Activated CD8-positive, alpha-beta T cell treated with anti-CD3 and anti-CD28 coated beads for 36 hours (primary cell): ENCODE measurements around the gene NDUFB7. TPM values are rescaled to one million over a fixed set of nuclear protein-coding genes. Genes with fewer than 3 reads are reported as not detected.
A peak's percentile ranks its signal among the peaks of the same experiment; 100 is the strongest.

Source experiments
- ATAC-seq: fragments of 200-7000 bp; cut with Tn5 transposase; one replicate; pipeline ENCODE4 v1.10.0; 2021; ENCODE audit warnings: mild to moderate bottlenecking, moderate library complexity
- CTCF ChIA-PET: fragments of 350-600 bp; sonication (Branson Sonifier 250); formaldehyde crosslinking; loops from one replicate; lab custom pipeline; 2021; ENCODE audit warnings: antibody characterized with exemption; lab: Charles Lee
- POLR2A ChIA-PET: fragments of 350-600 bp; sonication (Branson Sonifier 250); formaldehyde crosslinking; loops from one replicate; lab custom pipeline; 2021; ENCODE audit warnings: antibody characterized with exemption; lab: Charles Lee
- DNase-seq: peaks from one replicate; pipeline ENCODE4 v3.0.0-alpha.2; 2020
- H3K27ac Mint-ChIP-seq: one replicate; pipeline ENCODE4 v1.8.0; 2021; ENCODE audit warnings: mild to moderate bottlenecking, mixed read lengths
- H3K27me3 Mint-ChIP-seq: one replicate; pipeline ENCODE4 v1.8.0; 2021; ENCODE audit warnings: mixed read lengths
- H3K36me3 Mint-ChIP-seq: one replicate; pipeline ENCODE4 v1.8.0; 2021; ENCODE audit warnings: low read depth, mixed read lengths
- H3K4me1 Mint-ChIP-seq: one replicate; pipeline ENCODE4 v1.8.0; 2021; ENCODE audit warnings: low read depth, mixed read lengths
- H3K4me3 Mint-ChIP-seq: one replicate; pipeline ENCODE4 v1.8.0; 2021; ENCODE audit warnings: mild to moderate bottlenecking, moderate library complexity, mixed read lengths
- H3K9me3 Mint-ChIP-seq: one replicate; pipeline ENCODE4 v1.8.0; 2021; ENCODE audit warnings: mixed read lengths
- CTCF ChIP-seq: fragments of 200-600 bp; IDR thresholded peaks from one replicate; pipeline ENCODE4 v1.8.0; 2022; ENCODE audit warnings: antibody characterized with exemption, mild to moderate bottlenecking
- intact Hi-C: fragments of 100-400 bp; cut with micrococcal nuclease; formaldehyde crosslinking; loops from one replicate; pipeline ENCODE4 v1.10.0; 2022
- total RNA-seq, 2 experiments: library from RNA; stranded (reverse); gene quantifications; one replicate each; pipeline ENCODE4 v1.2.3, GENCODE V29; 2021

Gene NDUFB7
- total RNA-seq, 2 experiments from 2014 or later: 123 to 135 TPM

- Mint-ChIP-seq H3K27me3 (no peaks in the 10 kb centered on the region), H3K36me3 (peaks cover 10% of the 10 kb centered on the region), H3K9me3 (no peaks in the 10 kb centered on the region), H3K4me3 (no peak overlapping the region), H3K4me1 (peaks cover 29% of the 10 kb centered on the region), H3K27ac (peak overlapping the region; percentile 11)
- intact Hi-C loops: no loop called here
- no peak for TF ChIP-seq CTCF
- DNase-seq (no peak), ATAC-seq (no peak)
- CTCF ChIA-PET: interaction anchor here (2.0 kb wide), 1 partner anchor 11 kb away, joined by 7 read pairs; no protein-coding TSS in a partner anchor
- POLR2A ChIA-PET: no interaction called here
Measured at GRCh38 chr19:14562660-14563589, 8.9 kb downstream of the NDUFB7 start.

- ATAC-seq: no peak
- H3K4me1 Mint-ChIP-seq: peaks cover 21% of the 10 kb centered on the region
- H3K27me3 Mint-ChIP-seq: no peaks in the 10 kb centered on the region
- H3K27ac Mint-ChIP-seq: no peak overlapping the region
- POLR2A ChIA-PET: interaction anchor here (1.2 kb wide), 1 partner anchor 12 kb away, joined by 3 read pairs; no protein-coding TSS in a partner anchor
- CTCF ChIA-PET: interaction anchor here (2.0 kb wide), 1 partner anchor 10 kb away, joined by 7 read pairs; no protein-coding TSS in a partner anchor
- H3K4me3 Mint-ChIP-seq: no peak overlapping the region
- intact Hi-C loops: no loop called here
- no peak for TF ChIP-seq CTCF
- H3K36me3 Mint-ChIP-seq: peaks cover 8% of the 10 kb centered on the region
- no peak for DNase-seq
- H3K9me3 Mint-ChIP-seq: no peaks in the 10 kb centered on the region
Measured at GRCh38 chr19:14561847-14562351, 10.0 kb downstream of the NDUFB7 start.

GRCh38 chr19:14561249-14561648, 10.6 kb downstream of the NDUFB7 start:
- ChIA-PET POLR2A (interaction anchor here (1.2 kb wide), 1 partner anchor 13 kb away, joined by 3 read pairs; no protein-coding TSS in a partner anchor), CTCF (interaction anchor here (2.0 kb wide), 1 partner anchor 10 kb away, joined by 7 read pairs; no protein-coding TSS in a partner anchor)
- no peak for DNase-seq
- H3K27ac Mint-ChIP-seq: no peak overlapping the region
- no peaks in the 10 kb centered on the region for H3K9me3 Mint-ChIP-seq
- H3K4me3 Mint-ChIP-seq: no peak overlapping the region
- no peaks in the 10 kb centered on the region for H3K27me3 Mint-ChIP-seq
- peaks cover 27% of the 10 kb centered on the region for H3K4me1 Mint-ChIP-seq
- ATAC-seq: no peak
- peaks cover 8% of the 10 kb centered on the region for H3K36me3 Mint-ChIP-seq
- intact Hi-C loops: no loop called here
- TF ChIP-seq CTCF: no peak

GRCh38 chr19:14560776-14561108, 11.1 kb downstream of the NDUFB7 start:
- no peak for ATAC-seq
- intact Hi-C loops: no loop called here
- no peaks in the 10 kb centered on the region for H3K9me3 Mint-ChIP-seq
- DNase-seq: no peak
- H3K4me3 Mint-ChIP-seq: no peak overlapping the region
- H3K27ac Mint-ChIP-seq: peak overlapping the region; percentile 10
- no peaks in the 10 kb centered on the region for H3K27me3 Mint-ChIP-seq
- POLR2A ChIA-PET: interaction anchor here (1.2 kb wide), 1 partner anchor 13 kb away, joined by 3 read pairs; no protein-coding TSS in a partner anchor
- H3K36me3 Mint-ChIP-seq: peaks cover 7% of the 10 kb centered on the region
- peaks cover 30% of the 10 kb centered on the region for H3K4me1 Mint-ChIP-seq
- CTCF ChIA-PET: no interaction called here
- TF ChIP-seq CTCF: no peak
